ENCODE data around the gene NUAK1.
"Not testable (repeated sequence)": the region's sequence is repeated elsewhere in the genome, so short reads cannot be mapped to it uniquely, and the experiment has no call there.

The NUAK1 gene

GRCh38 chr12:106146987-106147386, 8.2 kb upstream of the NUAK1 start:
- no peak for DNase-seq

GRCh38 chr12:106145539-106146447, 7.0 kb upstream of the NUAK1 start:
- no peak for DNase-seq

- DNase-seq, result no peak
Observed at GRCh38 chr12:106144847-106145246, 6.1 kb upstream of the NUAK1 start.

- DNase-seq, result no peak
Observed at GRCh38 chr12:106142591-106143261, 4.0 kb upstream of the NUAK1 start.

- DNase-seq, result not testable (repeated sequence)
Observed at GRCh38 chr12:106141920-106142319, 3.2 kb upstream of the NUAK1 start.

GRCh38 chr12:106141452-106141851, 2.7 kb upstream of the NUAK1 start:
- no peak for DNase-seq

- no peak for DNase-seq
Observed at GRCh38 chr12:106141003-106141402, 2.2 kb upstream of the NUAK1 start.

GRCh38 chr12:106140223-106140986, 1.7 kb upstream of the NUAK1 start:
- DNase-seq, result no peak

- DNase-seq, result no peak
Observed at GRCh38 chr12:106139422-106140171, 843 bp upstream of the NUAK1 start.

GRCh38 chr12:106138357-106138632, 459 bp downstream of the NUAK1 start:
- DNase-seq, result no peak

- no peak for DNase-seq
Observed at GRCh38 chr12:106137530-106138356, 1.0 kb downstream of the NUAK1 start.

GRCh38 chr12:106136263-106136662, 2.5 kb downstream of the NUAK1 start:
- DNase-seq, result peak; percentile 51

GRCh38 chr12:106135781-106136180, 3.0 kb downstream of the NUAK1 start:
- no peak for DNase-seq

GRCh38 chr12:106135075-106135474, 3.7 kb downstream of the NUAK1 start:
- DNase-seq, result no peak

GRCh38 chr12:106134294-106134949, 4.3 kb downstream of the NUAK1 start:
- no peak for DNase-seq

- no peak for DNase-seq
Observed at GRCh38 chr12:106133136-106134087, 5.3 kb downstream of the NUAK1 start.

GRCh38 chr12:106132175-106133135, 6.3 kb downstream of the NUAK1 start:
- DNase-seq, result no peak

GRCh38 chr12:106131676-106132075, 7.1 kb downstream of the NUAK1 start:
- no peak for DNase-seq

Measured in activated CD4-positive, alpha-beta T cell treated with anti-CD3 and anti-CD28 coated beads for 1 hour (primary cell).